SHP77 (cell line): ENCODE measurements around the gene C9orf72.
"Not testable (repeated sequence)": the region's sequence is repeated elsewhere in the genome, so short reads cannot be mapped to it uniquely, and the experiment has no call there.

ENCODE experiments used
- DNase-seq, 2 experiments: peaks; one replicate each; lab custom pipeline; 2025; lab: John Stamatoyannopoulos, UW

The C9orf72 gene

GRCh38 chr9:27514551-27514950, 58.7 kb downstream of the C9orf72 start:
- no peak for DNase-seq

- no peak for DNase-seq
Measured at GRCh38 chr9:27511771-27512170, 61.5 kb downstream of the C9orf72 start.

- DNase-seq: no peak
Measured at GRCh38 chr9:27510780-27511179, 62.5 kb downstream of the C9orf72 start.

- DNase-seq: no peak
Measured at GRCh38 chr9:27506981-27507380, 66.3 kb downstream of the C9orf72 start.

- no peak for DNase-seq
Measured at GRCh38 chr9:27505744-27506161, 67.5 kb downstream of the C9orf72 start.

- DNase-seq: no peak
Measured at GRCh38 chr9:27504259-27504658, 69.0 kb downstream of the C9orf72 start.

GRCh38 chr9:27503623-27504022, 69.7 kb downstream of the C9orf72 start:
- DNase-seq: no peak

- not testable (repeated sequence) for DNase-seq
Measured at GRCh38 chr9:27500902-27501301, 72.4 kb downstream of the C9orf72 start.

GRCh38 chr9:27499451-27499850, 73.8 kb downstream of the C9orf72 start:
- no peak for DNase-seq

GRCh38 chr9:27497883-27498417, 75.3 kb downstream of the C9orf72 start:
- DNase-seq: no peak
